Glomerular endothelial cell (primary cell): ENCODE measurements around the gene CAPN11. TPM values are rescaled to one million over a fixed set of nuclear protein-coding genes. Genes with fewer than 3 reads are reported as not detected.

Source experiments
- DNase-seq: peaks from one replicate; pipeline ENCODE4 v3.0.0-alpha.2; 2011; ENCODE audit warnings: low read depth, low spot score; ENCODE audit errors: extremely low read depth
- total RNA-seq: library from RNA; depleted of rRNA; stranded (reverse); fragments of >200 nt; gene quantifications from 2 replicates; pipeline ENCODE4 v1.2.3, GENCODE V29; 2015

Gene CAPN11
- total RNA-seq, 1 donor from 2014 or later: 4.1 TPM

DNA sequence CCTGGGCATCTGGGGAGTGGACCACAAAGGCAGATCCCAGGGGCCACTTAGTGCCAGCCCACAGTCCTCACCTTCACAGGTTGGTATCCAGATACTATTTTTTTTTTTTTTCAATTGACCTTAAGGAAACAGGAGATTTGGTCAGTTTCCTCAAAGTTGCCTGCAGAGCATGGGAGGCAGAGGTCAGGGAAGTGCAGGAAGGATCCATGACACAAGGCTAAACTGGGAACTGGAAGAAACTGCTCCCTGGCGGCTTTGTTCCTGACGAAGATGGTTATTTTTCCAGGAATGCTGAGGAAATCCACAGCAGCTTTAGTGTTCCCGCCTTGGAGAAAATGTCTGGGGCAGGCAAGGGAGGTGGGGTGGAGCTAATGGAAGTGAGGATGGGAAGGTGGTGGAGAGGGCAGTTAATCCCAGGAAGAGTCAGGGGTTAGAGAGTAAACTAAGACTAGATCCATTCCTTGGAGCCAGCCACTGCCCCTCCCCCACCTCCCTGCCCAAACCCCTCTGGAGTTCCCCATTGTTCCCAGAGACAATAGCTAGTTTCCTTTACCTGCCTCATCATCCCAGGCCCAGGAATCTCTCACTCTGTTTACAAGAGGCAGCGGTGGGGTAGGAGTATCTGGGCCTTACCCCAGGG lies 43.8 kb downstream of the CAPN11 start:
- no peak for DNase-seq

DNA sequence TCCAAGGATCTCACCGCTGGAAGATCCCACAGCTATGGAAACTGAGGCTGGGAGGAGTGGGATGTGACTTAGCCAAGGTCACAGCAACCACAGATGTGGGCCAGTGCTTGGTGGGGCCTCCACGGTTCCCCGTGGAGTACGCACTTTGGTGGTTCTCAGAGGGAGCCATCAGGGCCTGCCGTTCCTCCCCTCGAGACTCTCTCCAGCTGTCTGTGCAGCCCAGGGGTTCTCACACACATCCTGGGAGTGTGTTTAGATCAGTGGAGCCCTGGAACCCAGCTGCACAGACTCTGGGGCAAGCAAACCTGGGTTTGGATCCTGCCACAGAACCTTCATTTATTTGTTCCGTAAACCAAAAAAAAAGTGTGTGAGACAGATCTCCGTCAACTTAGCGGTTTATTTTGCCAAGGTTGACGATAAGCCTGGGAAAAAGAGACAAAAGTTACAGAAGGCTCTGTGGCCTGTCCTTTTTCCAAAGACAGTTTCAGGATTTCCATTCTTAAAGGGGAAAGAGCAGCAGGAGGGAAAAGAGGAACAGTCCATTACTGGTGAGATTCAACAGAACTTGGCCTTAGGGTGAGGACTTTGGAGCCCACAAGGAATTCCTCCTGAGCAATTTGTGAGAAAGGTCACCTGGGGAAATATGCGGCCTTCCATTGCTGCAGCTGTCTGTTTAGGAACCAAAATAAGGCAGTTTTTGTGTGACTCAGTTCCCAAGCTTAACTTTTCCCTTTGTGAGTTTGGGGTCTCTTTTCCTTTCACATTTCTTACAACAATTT lies 44.5 kb downstream of the CAPN11 start:
- no peak for DNase-seq

DNA sequence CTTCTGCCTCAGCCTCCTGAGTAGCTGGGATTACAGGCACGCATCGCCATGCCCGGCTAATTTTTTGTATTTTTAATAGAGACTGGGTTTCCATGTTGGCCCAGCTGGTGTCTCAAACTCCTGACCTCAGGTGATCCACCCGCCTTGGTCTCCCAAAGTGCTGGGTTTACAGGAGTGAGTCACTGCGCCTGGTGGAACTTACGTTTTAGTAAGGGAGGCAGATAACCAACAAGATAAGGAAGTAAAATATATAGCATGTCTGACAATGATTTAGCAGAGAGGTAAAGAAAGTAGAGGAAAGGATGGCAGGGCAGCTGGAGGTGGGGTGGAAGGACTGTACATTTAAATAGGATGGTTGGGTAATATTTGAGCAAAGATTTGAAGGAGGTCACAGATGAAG lies 45.3 kb downstream of the CAPN11 start:
- no peak for DNase-seq

DNA sequence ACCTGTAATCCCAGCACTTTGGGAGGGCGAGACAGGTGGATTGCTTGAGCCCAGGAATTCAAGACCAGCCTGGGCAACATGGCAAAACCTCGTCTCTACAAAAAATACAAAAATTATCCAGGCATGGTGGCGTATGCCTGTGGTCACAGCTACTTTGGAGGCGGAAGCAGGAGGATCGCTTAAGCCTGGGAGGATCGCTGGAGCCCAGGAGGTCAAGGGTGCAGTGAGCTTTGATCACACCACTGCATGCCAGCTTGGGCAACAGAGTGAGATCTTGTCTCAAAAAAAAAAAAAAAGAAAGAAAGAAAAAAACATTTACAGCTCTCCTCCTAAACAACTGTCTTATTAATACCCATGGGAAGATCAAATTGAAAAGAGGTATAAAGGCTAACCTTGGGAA lies 49.3 kb downstream of the CAPN11 start:
- no peak for DNase-seq

DNA sequence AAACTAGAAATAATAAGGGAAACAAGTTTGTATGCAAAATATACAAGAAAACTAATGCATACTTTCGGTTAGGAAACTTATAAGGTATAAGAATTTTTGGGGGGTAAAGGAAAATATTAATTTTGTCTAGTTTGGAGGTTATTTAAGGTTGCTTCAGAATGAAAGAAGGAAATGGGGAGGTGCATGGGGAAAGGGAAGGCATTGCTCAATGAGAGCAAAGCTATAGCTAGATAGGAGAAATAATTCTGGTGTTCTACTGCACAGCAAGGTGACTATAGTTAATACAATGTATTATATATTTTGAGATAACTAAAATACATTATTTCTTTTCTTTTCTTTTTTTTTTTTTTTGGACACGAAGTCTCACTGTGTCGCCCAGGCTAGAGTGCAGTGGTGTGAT lies 52.7 kb downstream of the CAPN11 start:
- DNase-seq: no peak

- no peak for DNase-seq
Measured at GRCh38 chr6:44214307-44214706, 55.7 kb downstream of the CAPN11 start.

DNA sequence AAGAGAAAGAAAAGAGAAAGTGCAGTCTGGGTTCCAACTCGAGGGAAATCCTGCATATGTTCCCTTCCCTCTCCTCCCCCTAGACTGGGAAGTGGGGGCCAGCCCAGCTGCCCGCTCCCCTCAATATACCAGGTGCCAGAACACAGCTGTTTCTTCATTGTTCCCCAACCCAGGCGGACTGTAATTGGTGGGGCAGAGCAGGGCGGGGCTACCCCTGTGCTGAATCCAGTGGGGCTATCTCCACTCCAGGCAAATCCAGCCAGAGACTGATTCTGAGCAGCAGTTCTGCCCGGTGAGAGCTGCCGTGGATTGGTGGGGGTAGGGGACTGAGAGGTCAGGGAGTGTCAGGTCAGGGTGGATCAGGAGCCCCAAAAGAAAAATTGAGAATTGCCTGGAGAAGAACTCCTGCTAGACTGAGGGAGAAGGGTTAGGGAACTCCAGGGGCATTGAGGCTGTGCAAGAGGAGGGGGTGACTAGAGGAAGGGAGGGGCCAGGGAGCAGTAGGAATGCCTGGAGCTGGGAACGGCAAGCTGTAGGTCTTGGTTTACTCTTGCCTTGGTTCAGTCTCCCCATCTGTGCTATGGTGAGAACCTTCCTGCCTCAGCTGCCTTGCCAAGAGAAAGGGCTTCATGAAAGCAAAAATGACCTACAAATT lies 58.2 kb downstream of the CAPN11 start, which contains the start of gene MYMX:
Gene MYMX (plus strand): TSS at position 250 of the 655 bp plus-strand sequence. CDS start 546 bp downstream, outside the sequence.
- DNase-seq: no peak

DNA sequence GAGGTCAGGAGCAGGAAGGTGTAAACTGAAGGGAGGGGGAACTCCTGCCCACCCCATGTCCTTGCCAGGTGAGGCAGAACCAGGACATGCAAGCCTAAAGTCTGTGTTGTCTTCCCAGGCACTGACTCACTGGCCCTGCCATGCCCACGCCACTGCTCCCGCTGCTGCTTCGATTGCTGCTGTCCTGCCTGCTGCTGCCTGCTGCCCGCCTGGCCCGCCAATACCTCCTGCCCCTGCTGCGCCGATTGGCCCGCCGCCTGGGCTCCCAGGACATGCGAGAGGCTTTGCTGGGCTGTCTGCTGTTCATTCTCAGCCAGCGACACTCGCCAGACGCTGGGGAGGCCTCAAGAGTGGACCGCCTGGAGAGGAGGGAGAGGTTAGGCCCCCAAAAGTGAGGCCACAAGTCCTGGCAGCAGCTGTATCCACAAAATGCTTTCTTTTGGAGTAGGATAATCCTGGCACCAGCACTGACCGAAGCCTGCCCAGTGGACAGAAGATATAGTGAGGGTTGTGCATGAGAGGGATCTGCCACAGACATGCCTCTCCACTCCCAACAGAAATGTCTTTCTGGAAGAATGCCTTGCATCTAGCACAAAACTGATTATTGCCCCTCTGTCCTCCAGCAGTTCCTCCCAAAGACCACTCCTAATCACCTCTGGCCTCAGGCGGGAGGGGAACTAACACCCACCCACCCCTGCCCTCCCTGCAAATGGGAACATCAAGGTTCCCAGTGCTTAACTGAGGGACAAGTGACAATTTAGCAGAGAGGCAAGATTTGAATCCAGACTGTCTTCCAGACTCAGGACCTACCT lies 58.9 kb downstream of the CAPN11 start:
- DNase-seq: no peak

DNA sequence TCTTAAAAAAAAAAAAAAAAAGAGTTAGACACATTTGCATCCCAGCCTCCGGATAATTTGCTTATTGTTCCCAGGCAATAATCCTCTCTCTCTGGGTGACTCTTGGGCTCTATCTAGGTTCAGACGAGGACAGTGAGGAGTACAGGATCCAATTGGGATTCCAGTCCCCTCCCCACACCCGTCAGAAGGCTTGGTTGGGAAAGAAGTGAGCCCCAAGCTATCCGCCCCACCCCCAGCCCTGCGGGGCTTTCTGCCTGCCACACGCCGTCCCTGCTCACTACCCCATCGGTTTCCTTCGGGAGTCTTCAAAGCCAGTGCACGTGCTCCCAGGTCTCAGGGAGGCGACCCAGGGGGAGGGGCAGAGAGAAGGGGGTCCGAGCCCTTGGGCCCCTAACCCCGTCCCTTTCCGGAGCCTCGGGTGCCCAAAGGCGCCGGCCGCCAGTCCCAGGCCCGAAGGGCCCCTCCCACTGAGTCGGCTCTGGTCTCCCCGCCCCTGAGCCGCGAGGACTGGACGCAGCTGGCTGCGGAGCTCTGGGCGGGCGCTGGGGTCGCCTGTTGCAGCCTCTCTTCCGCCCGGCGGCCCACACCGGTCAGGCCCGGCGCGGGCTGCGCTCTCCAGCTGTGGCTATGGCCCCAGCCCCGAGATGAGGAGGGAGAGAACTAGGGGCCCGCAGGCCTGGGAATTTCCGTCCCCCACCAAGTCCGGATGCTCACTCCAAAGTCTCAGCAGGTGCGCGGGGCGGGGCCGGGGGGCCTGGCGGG lies 60.6 kb downstream of the CAPN11 start:
- no peak for DNase-seq

DNA sequence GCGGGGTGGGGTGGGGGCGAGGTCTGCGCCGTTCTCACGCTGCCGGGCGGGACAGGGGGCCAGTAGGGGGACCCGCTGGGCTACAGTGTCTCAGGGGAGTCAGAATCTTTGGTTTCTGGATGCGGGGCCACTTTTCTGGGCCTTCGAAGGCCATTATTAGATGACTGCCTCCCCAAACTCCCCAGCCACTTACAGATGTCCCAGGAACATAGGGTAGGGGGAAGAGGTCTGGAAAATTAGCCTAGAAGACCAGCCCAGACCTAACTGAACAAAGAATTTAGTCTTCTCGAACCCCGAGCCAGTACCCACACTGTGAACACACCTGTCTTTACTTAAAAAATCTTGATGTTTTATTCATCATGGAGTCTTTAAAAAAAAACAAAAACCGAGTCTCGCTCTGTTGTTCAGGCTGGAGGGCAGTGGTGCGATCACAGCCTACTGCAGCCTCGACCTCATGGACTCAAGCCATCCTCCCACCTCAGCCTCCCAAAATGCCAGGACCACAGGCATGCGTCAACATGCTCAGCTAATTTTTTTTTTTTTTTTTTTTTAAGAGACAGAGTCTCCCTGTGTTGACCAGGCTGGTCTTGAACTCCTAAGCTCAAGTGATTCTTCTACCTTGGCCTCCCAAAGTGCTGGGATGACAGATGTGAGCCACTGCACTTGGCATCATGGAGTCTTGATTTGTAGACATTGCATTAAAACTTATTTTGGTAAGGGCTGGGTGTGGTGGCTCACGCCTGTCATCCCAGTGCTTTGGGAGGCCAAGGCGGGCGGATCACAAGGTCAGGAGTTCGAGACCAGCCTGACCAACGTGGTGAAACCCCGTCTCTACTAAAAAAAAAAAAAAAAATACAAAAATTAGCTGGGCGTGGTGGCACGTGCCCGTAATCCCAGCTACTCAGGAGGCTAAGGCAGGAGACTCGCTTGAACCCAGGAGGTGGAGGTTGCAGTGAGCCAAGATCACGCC lies 61.5 kb downstream of the CAPN11 start:
- no peak for DNase-seq

DNA sequence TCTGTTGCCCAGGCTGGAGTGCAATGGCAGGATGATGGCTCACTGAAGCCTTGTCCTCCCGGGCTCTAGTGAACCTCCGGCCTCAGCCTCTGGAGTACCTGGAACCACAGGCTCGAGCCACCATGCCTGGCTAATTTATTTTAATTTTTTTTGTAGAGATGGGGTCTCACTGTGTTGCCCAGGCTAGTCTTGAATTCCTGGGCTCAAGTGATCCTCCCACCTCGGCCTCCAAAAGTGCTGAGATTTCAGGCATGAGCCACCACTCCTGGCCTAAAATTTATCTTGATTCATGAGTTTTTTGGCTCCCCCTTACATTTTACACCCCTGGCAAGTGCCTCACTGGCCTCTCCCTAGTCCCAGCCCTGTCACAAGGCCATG lies 62.3 kb downstream of the CAPN11 start:
- no peak for DNase-seq

DNA sequence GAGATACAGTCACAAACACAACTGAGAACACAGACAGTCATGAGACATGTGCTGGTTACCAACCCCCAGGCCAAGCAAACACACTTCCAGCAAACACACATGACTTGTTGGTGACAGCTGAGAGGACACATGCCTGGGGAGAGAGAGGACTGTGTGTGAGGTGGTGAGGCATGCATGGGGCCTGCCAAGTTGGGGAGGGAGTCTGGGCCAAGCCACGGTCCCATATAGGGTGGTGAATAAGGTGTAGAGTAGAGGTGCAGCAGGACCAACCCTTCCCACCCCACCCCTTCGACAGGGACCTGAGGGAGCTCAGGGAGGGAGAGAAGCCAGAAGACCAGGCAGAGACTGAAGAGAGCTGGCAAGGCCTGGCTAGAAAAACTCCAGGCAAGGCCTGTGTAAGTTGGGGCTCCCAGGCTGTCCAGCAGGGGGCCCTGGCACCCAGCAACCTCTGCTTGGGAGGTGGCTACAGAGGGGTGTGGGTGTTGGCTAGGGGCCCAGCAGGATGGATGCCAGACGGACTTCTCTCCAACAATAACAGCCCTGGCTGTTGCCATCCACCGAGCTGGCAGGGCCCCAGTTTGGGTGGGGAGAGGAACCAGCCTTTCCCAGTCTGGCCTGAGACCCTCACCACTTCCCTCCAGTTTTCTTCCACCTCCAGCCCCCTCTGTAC lies 62.8 kb downstream of the CAPN11 start:
- DNase-seq: peak; percentile 54

DNA sequence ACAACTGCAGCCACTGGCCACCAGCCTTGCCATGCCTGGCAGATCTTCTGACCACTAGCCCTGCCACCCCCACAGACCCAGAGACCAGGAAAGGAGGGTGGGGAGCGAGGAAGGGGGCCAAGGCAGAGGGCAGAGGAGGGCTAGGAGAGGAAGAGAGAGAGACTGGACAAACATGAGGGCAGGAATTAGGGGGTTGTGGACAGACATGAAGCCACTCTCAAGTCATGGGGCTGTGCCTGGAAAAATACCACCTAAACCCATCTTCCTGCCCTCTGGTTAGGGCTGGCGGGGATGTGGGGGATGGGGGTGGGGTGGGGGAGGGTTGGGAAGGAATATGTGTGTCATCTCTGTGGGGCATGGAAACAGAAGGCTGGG lies 63.3 kb downstream of the CAPN11 start:
- DNase-seq: no peak

- DNase-seq: no peak
Measured at GRCh38 chr6:44222486-44223318, 64.1 kb downstream of the CAPN11 start.

DNA sequence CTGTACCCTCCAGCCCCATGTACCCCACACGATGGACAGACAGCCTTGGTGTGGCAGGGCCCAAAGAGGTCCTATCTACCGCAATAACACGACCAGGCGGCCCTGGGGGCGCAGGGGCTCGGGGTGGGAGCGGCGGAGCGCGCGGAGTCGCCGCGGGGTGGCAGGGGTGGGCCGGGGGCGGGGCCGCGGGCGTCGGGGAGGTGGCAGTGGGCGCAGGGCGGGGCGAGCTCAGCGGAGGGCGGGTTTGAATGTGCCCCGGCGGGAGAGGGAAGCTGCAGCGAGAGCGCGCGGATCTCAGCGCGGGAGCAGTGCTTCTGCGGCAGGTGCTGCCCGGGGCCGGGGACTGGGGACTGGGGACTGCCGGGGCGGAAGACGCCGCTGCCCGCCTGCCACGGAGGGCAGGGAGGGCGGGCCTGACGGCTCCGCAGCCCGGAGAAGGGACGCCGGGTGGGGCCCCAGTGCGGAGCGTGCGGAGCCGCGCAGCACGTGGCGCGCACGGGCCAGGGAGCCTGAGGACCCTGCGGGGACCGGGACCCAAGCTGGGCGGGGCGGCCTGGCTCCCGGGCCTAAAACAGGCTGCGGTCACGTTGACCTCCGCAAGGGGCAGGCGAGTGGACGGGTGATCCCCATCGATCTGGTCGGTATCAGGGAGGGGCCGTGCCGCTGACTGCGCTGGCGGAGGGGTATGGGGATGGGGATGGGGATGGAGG lies 64.9 kb downstream of the CAPN11 start, which contains the start of gene SLC29A1:
Gene SLC29A1 (plus strand): TSS at position 277 of the 710 bp plus-strand sequence. CDS start 3,719 bp downstream, outside the sequence.
- DNase-seq: no peak

DNA sequence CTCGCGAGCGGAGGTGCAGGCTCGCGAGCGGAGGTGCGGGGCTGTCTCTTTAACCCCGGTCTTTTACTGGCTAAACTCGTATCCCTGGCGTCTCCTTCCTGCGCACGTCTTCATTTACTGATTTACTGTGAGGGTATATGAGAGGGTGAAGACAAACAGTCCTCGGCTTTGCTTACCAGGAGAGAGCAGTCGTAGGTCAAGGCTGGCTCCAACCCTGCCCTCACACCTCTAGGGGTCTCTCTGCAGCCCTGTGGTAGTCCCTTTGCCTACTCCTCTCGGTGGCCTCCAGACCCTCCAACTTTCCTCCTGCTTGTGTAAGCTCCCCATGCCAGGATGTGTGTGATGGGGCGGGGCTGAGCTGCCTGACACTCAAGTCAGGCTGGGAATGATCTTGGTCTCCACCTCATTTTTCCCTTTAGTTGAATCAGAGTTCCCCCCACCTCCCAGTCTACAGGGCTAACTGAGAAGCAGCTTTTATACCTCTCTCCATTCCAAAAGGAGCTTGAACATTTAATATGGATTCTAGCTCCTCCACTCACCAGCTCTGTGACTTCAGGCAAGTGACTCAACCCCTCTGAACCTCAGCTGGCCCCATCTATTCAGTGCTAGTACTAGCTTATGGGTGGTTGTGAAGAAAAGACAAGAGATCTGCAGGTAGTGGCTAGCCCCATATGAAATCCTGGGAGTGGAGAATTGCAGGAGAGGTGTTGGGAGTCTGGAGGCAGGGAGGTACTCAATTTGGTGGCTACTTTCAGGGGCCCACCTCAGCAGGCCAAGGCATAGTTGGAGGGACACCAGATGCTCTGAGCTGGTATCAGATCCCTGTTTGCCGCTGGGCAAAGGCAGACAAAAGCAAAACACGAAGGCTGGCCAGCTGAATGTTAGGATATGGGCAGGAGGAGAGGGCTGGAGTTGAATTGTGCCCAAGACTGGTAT lies 65.7 kb downstream of the CAPN11 start:
- DNase-seq: no peak
